Endothelial cell of umbilical vein (primary cell): ENCODE results near the gene LRRC74B. TPM values are rescaled to one million over a fixed set of nuclear protein-coding genes. Genes with fewer than 3 reads are reported as not detected.

Source experiments
- BruUV-seq: library from RNA; stranded (reverse); fragments of 400-500 nt; replicated peaks from 2 replicates; lab custom pipeline; 2021; lab: Mats Ljungman, UMichigan
- CTCF ChIA-PET: fragments of 300-600, 350-600 bp; sonication (Branson Sonifier 250); formaldehyde crosslinking; loops from one replicate; lab custom pipeline; 2021; ENCODE audit warnings: antibody characterized with exemption, inconsistent platforms; lab: Charles Lee
- POLR2A ChIA-PET: fragments of 300-600, 350-600 bp; sonication (Branson Sonifier 250); formaldehyde crosslinking; loops from one replicate; lab custom pipeline; 2021; ENCODE audit warnings: antibody characterized with exemption, inconsistent platforms; lab: Charles Lee
- DNase-seq: peaks from one replicate; pipeline ENCODE4 v3.0.0-alpha.2; 2011; ENCODE audit warnings: low read depth, low spot score
- FAIRE-seq: peaks from 2 replicates; lab custom pipeline; 2011; peaks lifted over from hg19 to GRCh38; lab: Jason Lieb, UNC
- H2AFZ ChIP-seq: 2 replicates; pipeline ENCODE4 v1.6.0; 2012; ENCODE audit warnings: low read depth, low read length, control low read depth, inconsistent platforms
- H3K27ac ChIP-seq: 2 replicates; pipeline ENCODE4 v1.5.1; 2011; ENCODE audit warnings: low read depth, mild to moderate bottlenecking, control low read depth, low read length, moderate library complexity; ENCODE audit not compliant: insufficient read depth
- H3K27me3 ChIP-seq, 2 experiments: 2 replicates each; pipeline versions ENCODE4 v1.6.0 to v1.6.1; 2011; ENCODE audit warnings: low read length in 2 of 2, mixed read lengths in 1 of 2; ENCODE audit not compliant: control insufficient read depth in 2 of 2, insufficient read depth in 2 of 2
- H3K36me3 ChIP-seq, 2 experiments: 2 replicates in 1 of 2; 3 replicates in 1 of 2; pipeline ENCODE4 v1.5.1; 2011; ENCODE audit warnings: low read length in 2 of 2, mild to moderate bottlenecking in 1 of 2, moderate library complexity in 1 of 2; ENCODE audit not compliant: control insufficient read depth in 2 of 2, insufficient read depth in 2 of 2; ENCODE audit errors: extremely low read depth in 1 of 2
- H3K4me1 ChIP-seq: 3 replicates; pipeline ENCODE4 v1.5.1; 2011; ENCODE audit warnings: mild to moderate bottlenecking, low read length; ENCODE audit not compliant: control insufficient read depth, insufficient read depth; ENCODE audit errors: extremely low read depth
- H3K4me2 ChIP-seq: 2 replicates; pipeline ENCODE4 v1.6.1; 2011; ENCODE audit warnings: low read length, control low read depth, mixed read lengths; ENCODE audit not compliant: insufficient read depth
- H3K4me3 ChIP-seq, 3 experiments: fragments of 200-600 bp in 1 of 3; sonication (generic), shearing (Covaris generic) in 1 of 3; replicated peaks in 1 of 3; 2 replicates each; pipeline ENCODE4 v1.5.1; 2011 to 2016; ENCODE audit warnings: control low read depth in 3 of 3, low read length in 3 of 3, mild to moderate bottlenecking in 2 of 3, inconsistent platforms in 1 of 3, low read depth in 1 of 3, moderate library complexity in 1 of 3; ENCODE audit not compliant: insufficient read depth in 1 of 3
- H3K79me2 ChIP-seq: 2 replicates; pipeline ENCODE4 v1.6.0; 2012; ENCODE audit warnings: low read length, inconsistent platforms; ENCODE audit not compliant: control insufficient read depth, insufficient read depth
- H3K9ac ChIP-seq: replicated peaks from 2 replicates; pipeline ENCODE3; 2011; ENCODE audit warnings: low read length, control low read depth; ENCODE audit not compliant: insufficient read depth; ENCODE audit errors: extremely low read depth
- H3K9me1 ChIP-seq: replicated peaks from 3 replicates; pipeline ENCODE4 v1.6.0; 2011; ENCODE audit warnings: mild to moderate bottlenecking, low read length; ENCODE audit not compliant: control insufficient read depth, insufficient read depth; ENCODE audit errors: extremely low read depth
- H3K9me3 ChIP-seq: replicated peaks from 2 replicates; pipeline ENCODE4 v1.5.1; 2012; ENCODE audit warnings: low read length, inconsistent platforms; ENCODE audit not compliant: control insufficient read depth, insufficient read depth
- H4K20me1 ChIP-seq: replicated peaks from 2 replicates; pipeline ENCODE3; 2011; ENCODE audit warnings: mild to moderate bottlenecking, low read length; ENCODE audit not compliant: control insufficient read depth, insufficient read depth; ENCODE audit errors: extremely low read depth
- EZH2 ChIP-seq: IDR thresholded peaks from 2 replicates; pipeline ENCODE4 v1.6.1; 2012; ENCODE audit warnings: borderline replicate concordance, low read depth, mild to moderate bottlenecking, moderate library complexity, low read length, inconsistent platforms; ENCODE audit not compliant: severe bottlenecking
- FOS ChIP-seq: IDR thresholded peaks from 2 replicates; pipeline ENCODE4 v1.6.1; 2011; ENCODE audit warnings: mild to moderate bottlenecking, low read length, moderate library complexity, borderline replicate concordance; ENCODE audit not compliant: insufficient read depth
- GATA2 ChIP-seq: IDR thresholded peaks from 2 replicates; pipeline ENCODE4 v1.7.0; 2011; ENCODE audit warnings: low read depth, mild to moderate bottlenecking, moderate library complexity, mixed read lengths, low read length; ENCODE audit not compliant: insufficient read length, insufficient read depth
- JUN ChIP-seq: IDR thresholded peaks from 2 replicates; pipeline ENCODE4 v1.6.1; 2011; ENCODE audit warnings: borderline replicate concordance, low read depth; ENCODE audit not compliant: insufficient read length, insufficient read depth
- MYC ChIP-seq: IDR thresholded peaks from one replicate; pipeline ENCODE4 v1.6.1; 2011; ENCODE audit warnings: mild to moderate bottlenecking, low read depth, low read length
- POLR2A ChIP-seq: IDR thresholded peaks from 2 replicates; pipeline ENCODE4 v1.6.1; 2012; ENCODE audit warnings: low read depth, mild to moderate bottlenecking, control low read depth, low read length
- POLR2AphosphoS5 ChIP-seq: IDR thresholded peaks from 2 replicates; pipeline ENCODE4 v1.6.1; 2012; ENCODE audit warnings: low read depth, mild to moderate bottlenecking, control low read depth, low read length, moderate library complexity; ENCODE audit not compliant: insufficient read depth
- dilution Hi-C: fragments of 300-500 bp; cut with MboI; formaldehyde crosslinking; loops from one replicate; pipeline ENCODE4 v1.15.0; 2019; ENCODE audit warnings: low sequenced_read_pairs; ENCODE audit not compliant: extremely low pct_ligation_motif_present
- intact Hi-C: fragments of 100-400 bp; cut with micrococcal nuclease; formaldehyde crosslinking; loops from one replicate; pipeline ENCODE4 v1.10.0; 2022
- polyA plus RNA-seq, 4 experiments: library from polyadenylated mRNA; depleted of rRNA in 3 of 4; stranded (reverse) in 3 of 4; unstranded in 1 of 4; fragments of >200 nt; gene quantifications; 2 replicates each; pipeline versions ENCODE4 v1.2.1 to v1.2.3, GENCODE V29; 2011 to 2012; ENCODE audit warnings: missing spikeins in 1 of 4
- total RNA-seq: library from RNA; stranded (reverse); gene quantifications from 2 replicates; pipeline ENCODE4 v1.2.3, GENCODE V29; 2021
- TF ChIP-seq, protein P1 (sequence below), 2 donors: IDR thresholded peaks; 1 replicate in 1 of 2; 2 replicates in 1 of 2; pipeline ENCODE4 v1.5.1; 2011; ENCODE audit warnings: low read length in 2 of 2, mild to moderate bottlenecking in 2 of 2, moderate library complexity in 2 of 2, control low read depth in 1 of 2, inconsistent platforms in 1 of 2, low read depth in 1 of 2; ENCODE audit not compliant: insufficient read depth in 1 of 2; ENCODE audit errors: extremely low read depth in 1 of 2
- TF ChIP-seq, protein P2 (sequence below): IDR thresholded peaks from 2 replicates; pipeline ENCODE4 v1.6.1; 2011; ENCODE audit not compliant: insufficient read depth, insufficient read length

Gene LRRC74B
- total and polyA plus RNA-seq, 2 donors (not counting 3 experiments of a cell fraction or from before 2014, with no cell fraction given): not detected

DNA sequence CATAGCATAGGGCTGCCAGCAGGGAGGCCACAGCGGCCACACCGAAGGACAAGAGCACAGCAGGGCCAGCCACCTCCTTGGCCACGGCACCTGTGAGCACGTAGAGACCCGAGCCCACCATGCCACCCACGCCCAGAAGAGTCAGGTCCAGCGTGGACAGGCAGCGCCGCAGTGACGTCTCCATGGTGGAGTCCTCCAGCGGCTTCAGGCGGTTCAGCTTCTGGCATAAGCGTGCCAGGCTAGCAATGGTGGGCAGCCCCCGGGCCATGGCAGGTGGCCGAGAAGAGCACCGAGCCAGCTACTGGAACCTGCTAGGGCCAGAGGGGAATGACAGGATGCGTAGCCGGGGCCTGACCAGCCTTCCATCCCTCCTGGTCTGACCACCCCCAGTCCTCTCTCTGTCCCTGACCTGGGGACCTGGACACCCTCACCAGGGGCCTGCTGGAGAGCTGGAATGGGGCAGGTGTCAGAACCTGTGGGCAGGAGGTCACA lies 14.2 kb upstream of the LRRC74B start:
- no peaks in the 10 kb centered on the region for H3K9me3 ChIP-seq
- H3K27ac ChIP-seq: no peak overlapping the region
- dilution Hi-C loops: no loop called here
- intact Hi-C loops: no loop called here
- no peaks in the 10 kb centered on the region for H3K36me3 ChIP-seq
- ChIA-PET POLR2A (no interaction called here), CTCF (no interaction called here)
- H2AFZ ChIP-seq: no peak overlapping the region
- no TSS peak for BruUV-seq
- DNase-seq (no peak), FAIRE-seq (no peak)
- H3K4me3 ChIP-seq: no peak overlapping the region
- H3K27me3 ChIP-seq: peaks cover 26 to 27% of the 10 kb centered on the region in 2 experiments
- no peak overlapping the region for H3K4me2 ChIP-seq
- H3K9me1 ChIP-seq: no peaks in the 10 kb centered on the region
- no peaks in the 10 kb centered on the region for H3K79me2 ChIP-seq
- H4K20me1 ChIP-seq: no peaks in the 10 kb centered on the region
- no peak for TF ChIP-seq GATA2
- no peak for TF ChIP-seq POLR2AphosphoS5
- TF ChIP-seq EZH2: no peak
- TF ChIP-seq MYC: no peak
- TF ChIP-seq, protein P1, sequence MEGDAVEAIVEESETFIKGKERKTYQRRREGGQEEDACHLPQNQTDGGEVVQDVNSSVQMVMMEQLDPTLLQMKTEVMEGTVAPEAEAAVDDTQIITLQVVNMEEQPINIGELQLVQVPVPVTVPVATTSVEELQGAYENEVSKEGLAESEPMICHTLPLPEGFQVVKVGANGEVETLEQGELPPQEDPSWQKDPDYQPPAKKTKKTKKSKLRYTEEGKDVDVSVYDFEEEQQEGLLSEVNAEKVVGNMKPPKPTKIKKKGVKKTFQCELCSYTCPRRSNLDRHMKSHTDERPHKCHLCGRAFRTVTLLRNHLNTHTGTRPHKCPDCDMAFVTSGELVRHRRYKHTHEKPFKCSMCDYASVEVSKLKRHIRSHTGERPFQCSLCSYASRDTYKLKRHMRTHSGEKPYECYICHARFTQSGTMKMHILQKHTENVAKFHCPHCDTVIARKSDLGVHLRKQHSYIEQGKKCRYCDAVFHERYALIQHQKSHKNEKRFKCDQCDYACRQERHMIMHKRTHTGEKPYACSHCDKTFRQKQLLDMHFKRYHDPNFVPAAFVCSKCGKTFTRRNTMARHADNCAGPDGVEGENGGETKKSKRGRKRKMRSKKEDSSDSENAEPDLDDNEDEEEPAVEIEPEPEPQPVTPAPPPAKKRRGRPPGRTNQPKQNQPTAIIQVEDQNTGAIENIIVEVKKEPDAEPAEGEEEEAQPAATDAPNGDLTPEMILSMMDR (IDR thresholded peaks at IDR 0.05; ENCODE audit: extremely low read depth in 1 of 2, insufficient read depth in 1 of 2, low read depth in 1 of 2, low read length in 2 of 2): no peak
- no peak for TF ChIP-seq FOS
- TF ChIP-seq, protein P2, sequence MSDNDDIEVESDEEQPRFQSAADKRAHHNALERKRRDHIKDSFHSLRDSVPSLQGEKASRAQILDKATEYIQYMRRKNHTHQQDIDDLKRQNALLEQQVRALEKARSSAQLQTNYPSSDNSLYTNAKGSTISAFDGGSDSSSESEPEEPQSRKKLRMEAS: no peak
- TF ChIP-seq POLR2A: no peak
- no peak for TF ChIP-seq JUN
- H3K4me1 ChIP-seq: no peaks in the 10 kb centered on the region
- H3K9ac ChIP-seq: no peak overlapping the region
